SK-N-MC (cell line): ENCODE measurements around the gene PLD1.

Source experiments
- EZH2 ChIP-seq: fragments of 200-600 bp; sonication (generic); IDR thresholded peaks from one replicate; pipeline ENCODE4 v1.6.1; 2017; ENCODE audit warnings: antibody characterized with exemption
- FOXP2 ChIP-seq: optimal IDR thresholded peaks from 2 replicates; pipeline ENCODE3; 2011; ENCODE audit warnings: mild to moderate bottlenecking, moderate library complexity; ENCODE audit not compliant: insufficient read depth; ENCODE audit errors: extremely low read length, control extremely low read depth
- POLR2AphosphoS5 ChIP-seq: IDR thresholded peaks from 2 replicates; pipeline ENCODE4 v1.6.1; 2012; ENCODE audit warnings: mild to moderate bottlenecking, low read depth, low read length, borderline replicate concordance

DNA sequence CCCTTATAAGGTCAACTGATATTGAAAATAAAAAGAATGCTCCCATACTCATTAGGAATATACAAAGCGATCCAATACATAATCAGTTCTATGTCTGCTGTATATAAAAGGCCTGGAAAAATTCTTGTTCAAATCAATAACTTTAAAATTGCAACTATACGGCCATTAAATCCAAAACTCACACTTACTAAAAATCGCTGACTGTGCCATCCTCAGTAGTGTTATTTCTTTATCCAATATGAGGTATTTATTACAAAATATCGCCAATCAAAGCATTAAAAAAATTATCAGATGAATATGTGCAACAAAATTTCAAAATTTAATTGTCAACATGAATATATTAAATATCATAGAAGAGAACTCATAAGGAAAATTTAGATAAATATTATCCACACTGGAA, 146.5 kb downstream of the PLD1 start:
- TF ChIP-seq POLR2AphosphoS5 (no peak), EZH2 (no peak), FOXP2 (no peak)
